Stimulated activated CD8-positive, alpha-beta memory T cell treated with anti-CD3 and anti-CD28 coated beads, Interleukin-4, amount 100 ng/mL, for 4 hours (primary cell): Measurements from ENCODE around the gene NACAD.

Source experiments
- DNase-seq, 2 donors: peaks; one replicate each; pipeline ENCODE4 v3.0.0-alpha.2; 2020; ENCODE audit warnings: low read depth in 2 of 2, low spot score in 1 of 2

The NACAD gene, protein sequence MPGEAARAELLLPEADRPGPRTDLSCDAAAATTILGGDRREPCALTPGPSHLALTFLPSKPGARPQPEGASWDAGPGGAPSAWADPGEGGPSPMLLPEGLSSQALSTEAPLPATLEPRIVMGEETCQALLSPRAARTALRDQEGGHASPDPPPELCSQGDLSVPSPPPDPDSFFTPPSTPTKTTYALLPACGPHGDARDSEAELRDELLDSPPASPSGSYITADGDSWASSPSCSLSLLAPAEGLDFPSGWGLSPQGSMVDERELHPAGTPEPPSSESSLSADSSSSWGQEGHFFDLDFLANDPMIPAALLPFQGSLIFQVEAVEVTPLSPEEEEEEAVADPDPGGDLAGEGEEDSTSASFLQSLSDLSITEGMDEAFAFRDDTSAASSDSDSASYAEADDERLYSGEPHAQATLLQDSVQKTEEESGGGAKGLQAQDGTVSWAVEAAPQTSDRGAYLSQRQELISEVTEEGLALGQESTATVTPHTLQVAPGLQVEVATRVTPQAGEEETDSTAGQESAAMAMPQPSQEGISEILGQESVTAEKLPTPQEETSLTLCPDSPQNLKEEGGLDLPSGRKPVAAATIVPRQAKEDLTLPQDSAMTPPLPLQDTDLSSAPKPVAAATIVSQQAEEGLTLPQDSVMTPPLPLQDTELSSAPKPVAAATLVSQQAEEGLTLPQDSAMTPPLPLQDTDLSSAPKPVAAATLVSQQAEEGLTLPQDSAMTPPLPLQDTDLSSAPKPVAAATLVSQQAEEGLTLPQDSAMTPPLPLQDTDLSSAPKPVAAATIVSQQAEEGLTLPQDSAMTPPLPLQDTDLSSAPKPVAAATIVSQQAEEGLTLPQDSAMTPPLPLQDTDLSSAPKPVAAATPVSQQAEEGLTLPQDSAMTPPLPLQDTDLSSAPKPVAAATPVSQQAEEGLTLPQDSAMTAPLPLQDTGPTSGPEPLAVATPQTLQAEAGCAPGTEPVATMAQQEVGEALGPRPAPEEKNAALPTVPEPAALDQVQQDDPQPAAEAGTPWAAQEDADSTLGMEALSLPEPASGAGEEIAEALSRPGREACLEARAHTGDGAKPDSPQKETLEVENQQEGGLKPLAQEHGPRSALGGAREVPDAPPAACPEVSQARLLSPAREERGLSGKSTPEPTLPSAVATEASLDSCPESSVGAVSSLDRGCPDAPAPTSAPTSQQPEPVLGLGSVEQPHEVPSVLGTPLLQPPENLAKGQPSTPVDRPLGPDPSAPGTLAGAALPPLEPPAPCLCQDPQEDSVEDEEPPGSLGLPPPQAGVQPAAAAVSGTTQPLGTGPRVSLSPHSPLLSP (N-terminal part only)

DNA sequence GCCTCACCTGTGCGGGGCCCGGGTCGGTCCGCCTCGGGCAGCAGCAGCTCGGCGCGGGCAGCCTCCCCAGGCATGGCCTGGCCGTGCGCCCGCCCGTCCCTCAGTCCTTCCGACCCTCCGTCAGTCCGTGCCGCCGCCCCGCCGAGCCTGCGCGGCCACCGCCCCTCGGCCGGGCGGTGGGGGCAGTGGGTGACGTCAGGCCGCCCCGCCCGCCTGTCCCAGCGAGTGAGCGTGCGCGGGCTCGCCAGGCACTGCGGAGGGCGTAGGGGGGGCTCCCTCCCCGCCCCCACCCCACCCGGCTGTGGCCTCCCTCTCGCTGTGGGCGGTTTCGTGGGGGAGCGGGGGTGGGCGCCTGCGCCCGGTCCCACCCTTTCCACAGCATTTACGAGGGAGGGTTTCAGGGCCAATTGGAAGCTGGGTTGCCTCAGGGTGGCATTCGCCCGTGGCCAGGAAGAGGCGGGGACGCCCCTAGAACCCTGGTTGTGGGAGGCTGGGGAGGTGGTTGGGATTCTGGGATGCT is at the start of gene NACAD:
Gene NACAD, minus strand, starts transcription at position 149 of the 520 bp plus-strand sequence. Its CDS starts 75 bp downstream, at position 74.
- peak in 1 of 2 donors; percentile 20 for DNase-seq

DNA sequence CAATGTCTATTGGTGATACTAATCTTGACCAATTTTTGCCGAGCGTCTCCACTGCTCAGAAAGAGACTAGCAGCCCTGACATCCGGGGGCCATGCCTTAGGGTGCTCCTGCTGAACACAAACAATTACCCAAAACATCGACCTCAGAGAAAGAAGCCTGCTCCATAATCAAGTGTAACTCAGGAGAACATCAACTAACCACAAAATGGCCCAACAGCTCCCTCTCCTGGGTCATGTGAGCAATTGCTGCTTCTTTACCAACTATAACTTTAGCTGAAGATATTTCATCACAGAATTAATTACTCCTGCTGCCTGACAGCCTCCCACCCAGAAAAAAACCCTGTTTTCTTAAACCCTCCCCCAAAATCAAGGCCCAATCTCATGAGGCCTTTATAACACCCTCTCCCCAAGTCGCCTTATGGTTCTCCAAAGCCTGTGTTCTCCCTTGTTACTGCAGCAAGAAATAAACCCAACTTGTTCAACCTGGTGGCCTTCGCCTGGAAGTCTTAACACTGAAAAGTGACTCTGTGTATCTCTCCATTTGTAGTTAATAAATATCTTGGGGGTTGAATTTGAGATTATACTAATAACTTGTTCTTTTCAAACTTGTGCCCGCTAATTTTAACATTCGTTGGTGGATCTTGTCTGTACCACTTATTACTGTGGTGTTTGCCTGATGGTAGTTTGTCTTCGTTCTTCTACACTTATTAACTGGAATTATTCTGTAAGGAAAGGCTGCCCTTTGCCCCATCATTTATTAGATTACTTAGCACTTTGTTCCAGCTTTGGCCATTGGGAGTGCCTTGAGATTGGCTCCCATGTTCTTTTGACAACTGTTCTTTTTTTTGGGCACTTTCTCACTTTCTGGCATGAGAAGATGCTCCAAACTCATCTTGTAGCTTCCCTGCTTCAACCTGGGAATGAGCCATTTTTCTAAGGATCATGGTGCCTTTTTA is 47.6 kb upstream of the NACAD start:
- peak; percentile 37 to 39 for DNase-seq

DNA sequence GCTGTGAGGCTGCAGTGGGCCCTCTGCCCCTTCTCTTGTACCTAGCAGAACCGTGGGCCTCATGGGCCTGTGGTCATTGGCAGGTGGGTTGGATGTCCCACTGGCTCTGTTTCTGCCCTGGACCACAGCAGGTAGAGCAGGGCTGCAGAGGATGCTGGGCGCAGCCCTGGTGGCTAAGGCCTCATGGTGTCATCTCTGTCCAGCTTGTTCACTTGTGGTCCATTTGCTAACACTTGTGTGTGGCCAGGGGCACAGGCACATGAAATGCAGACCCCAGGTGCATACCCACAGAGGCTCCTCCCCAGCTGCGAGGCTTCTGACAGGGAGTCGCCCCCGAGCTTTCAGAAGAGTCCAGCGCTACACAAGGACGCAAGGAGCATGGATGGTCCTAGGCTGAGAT is 45.1 kb upstream of the NACAD start:
- no peak for DNase-seq

DNA sequence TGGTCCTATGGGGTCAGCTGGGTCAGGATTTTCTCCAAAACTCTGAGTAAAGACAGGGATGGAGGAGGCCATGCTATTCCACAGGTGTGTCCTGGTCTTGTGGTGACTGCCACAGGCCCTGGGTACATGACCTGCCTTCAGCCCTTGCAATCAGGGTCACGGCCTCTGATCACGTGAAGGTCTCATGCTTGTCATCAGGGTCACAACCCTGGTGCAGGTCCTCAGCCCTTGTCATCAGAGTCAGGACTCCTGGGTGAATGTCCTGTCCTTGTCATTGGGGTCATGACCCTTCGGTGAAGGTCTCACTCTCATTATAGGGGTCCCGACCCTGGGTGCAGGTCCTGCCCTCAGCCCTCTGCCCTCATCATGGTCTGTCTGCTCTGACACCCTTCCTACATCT is 44.6 kb upstream of the NACAD start:
- no peak for DNase-seq

DNA sequence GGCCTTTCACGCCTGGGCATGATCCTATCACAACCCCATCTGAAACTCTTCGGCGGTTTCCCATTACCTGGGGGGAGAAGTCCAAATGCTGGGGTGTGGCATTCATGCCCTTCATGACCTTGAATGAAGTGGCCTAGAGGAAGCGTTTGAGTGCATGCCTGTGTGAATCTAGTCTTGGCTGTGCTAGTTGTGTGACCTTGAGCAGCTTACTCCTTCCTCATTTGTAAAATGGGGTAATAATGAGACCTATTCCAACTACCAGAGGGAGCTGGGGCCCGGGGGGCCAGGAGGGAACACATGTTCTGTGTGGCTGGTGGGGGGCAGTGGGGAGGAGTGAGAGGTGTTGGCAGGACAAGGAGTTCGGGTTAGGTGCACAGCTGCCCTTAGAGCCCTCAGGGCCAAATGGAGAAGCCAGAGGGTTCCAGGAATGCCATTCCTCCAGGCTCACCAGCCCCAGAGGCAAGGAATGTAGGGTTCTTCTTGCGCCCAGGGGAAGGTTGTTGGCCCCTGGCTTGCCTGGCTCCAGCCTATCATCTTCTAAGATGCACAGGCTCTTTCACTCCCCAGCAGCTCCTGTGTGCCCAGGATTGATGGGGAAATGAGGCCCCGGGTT is 44.0 kb upstream of the NACAD start:
- DNase-seq: no peak

DNA sequence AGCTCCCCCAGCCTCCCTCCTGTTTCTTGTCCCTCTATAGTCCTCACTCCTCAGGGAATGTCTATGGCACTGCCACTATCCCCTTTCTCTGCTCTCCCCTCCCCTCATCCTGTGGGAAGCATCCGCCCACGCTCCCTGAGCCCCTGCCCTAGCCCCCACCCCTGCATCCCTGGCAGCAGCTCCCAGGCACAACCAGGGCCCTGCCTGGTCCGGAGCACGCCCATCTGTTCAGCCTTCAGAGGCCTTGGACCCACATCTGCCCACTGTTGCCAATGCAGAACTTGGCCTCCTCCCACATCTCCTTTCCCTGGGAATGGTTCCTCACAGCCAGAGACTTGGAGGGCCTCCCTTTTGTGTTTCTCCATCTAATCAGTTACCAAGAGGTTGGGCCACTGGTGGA is 43.1 kb upstream of the NACAD start:
- DNase-seq: no peak

DNA sequence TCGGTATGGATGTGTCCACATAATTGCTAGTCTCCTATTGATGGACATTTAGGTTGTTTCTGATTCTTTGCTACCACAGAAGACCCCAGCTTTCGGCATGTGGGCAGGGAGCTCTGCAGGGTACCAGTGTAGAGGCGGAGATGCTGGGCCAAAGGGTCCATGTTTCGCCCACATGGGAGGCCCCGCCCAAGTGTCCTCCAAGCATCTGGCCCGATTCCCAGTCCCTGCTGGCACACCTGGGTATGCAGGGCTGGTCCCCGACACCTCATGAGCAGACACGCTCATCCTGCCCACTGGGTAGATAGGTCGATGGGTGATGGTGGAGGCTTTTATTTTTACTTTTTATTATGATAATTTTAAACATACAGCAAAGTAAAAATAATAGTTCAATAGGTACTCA is 42.1 kb upstream of the NACAD start:
- DNase-seq: no peak

DNA sequence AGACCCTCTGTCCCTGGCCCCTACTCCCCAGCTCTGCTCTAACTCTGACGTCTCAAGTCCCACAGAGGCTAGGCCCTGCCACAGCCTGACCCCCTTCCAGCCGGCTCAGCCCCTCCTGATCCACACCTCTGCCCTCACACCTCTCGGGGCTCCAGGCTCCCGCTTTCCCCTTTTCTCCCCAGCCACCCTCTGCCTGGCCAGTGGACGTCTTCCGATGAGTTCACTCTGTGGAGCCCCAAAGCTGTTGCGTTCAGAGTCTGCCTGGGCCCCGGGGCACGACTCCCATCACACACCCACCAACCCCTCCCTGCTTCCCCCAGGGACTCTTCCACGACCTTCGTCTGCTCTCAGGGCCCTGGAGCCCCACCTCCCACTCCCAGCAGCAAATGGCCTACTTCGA is 41.1 kb upstream of the NACAD start:
- DNase-seq: no peak

DNA sequence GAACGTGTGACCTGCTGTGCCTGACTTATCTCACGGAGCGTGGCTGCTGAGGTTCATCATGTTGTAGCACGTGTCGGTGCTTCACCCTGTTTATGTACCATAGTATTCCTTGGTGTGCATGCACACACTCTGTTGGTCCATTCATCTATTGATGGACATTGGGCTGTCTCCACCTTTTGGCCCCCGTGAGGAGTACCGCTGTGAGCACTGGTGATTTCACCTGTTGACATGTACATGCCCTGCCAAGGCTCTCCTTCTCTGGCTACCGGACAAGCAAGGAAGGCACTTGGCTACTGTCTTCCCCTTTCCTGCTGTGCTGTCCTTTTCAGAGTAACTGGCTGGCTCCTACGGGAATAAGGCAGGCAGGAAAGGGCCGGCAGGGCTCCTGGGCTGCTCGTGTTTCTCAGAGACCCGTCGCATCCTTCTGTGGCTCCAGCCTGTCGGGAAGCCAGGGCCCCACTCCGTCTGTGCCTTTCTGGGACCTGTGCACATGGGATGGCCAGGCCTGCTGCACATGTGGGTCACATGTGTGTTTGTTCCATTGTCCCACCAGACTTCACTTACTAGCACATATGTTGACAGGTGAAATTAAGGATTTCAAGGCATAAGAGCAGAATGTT is 40.5 kb upstream of the NACAD start:
- DNase-seq: no peak

DNA sequence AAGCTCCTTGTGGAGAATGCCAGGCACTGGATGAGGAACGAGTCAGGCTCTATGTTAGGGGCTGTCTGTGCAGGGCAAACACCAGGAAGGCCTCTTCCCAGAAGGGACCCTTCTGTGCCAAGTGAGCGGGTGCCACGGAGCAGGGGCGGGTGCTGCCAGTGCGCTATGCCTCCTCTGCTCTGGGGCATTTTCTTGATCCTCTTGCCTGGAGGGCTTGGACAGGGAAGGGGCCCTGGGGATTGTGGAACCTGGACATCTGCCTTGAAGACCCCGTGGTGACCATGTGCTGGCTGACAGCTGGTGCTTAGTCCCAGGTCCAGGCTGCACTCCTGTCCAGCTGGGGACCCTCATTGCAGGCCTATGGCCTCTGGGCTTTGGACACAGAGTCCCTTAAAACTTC is 38.2 kb upstream of the NACAD start:
- DNase-seq: no peak

DNA sequence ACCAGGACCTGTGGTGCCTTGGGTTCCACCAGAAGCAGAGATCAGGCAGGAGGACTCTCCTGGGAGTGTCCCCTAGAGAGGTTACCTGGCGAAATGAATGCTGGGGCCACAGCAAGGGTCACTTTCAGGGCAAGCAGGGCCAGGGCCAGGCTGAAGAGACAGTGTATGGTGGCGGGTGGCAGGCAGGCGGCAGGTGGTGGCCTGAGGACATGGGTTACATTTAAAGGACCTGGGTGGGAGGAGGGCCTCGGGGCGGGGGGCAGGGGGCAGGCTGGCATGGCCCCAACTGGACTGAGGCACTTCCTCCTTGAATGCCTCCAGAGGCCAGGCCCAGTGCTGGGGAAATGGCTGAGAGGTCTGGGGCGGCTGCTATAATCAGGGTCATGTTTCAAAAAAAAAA is 37.4 kb upstream of the NACAD start:
- DNase-seq: no peak

DNA sequence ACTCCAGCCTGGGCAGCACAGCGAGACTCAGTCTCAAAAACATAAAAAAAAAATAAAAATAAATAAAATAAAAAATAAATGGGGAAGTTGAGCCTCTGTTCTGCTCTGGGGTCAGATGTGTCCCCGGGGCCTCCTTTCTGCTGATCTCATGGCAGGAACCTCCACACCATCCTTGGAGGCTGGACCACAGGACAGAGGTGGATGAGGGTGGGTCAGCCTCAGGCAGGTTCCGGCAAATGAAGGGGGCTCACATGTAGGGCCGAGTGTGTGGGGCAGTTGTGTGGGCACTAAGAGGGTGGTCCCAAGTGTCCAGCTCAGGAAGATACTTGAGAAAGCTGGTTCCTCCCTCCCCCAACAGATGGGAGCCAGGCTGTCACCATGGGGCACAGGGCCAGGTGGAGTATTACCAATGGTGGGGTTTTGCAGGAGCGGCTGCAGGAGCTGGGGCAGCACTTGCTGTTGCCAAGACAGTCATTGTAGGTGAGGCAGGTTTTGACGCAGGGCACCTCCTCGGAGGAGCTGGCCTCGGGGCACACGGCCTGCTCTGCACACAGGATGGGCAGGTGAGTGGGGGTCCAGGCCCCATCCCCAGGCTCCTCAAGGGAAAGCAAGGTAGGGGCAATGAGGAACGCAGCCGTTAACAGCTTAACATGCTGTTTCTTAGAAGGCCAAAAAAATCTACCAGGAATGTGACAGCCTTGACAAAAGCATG is 36.6 kb upstream of the NACAD start:
- no peak for DNase-seq

DNA sequence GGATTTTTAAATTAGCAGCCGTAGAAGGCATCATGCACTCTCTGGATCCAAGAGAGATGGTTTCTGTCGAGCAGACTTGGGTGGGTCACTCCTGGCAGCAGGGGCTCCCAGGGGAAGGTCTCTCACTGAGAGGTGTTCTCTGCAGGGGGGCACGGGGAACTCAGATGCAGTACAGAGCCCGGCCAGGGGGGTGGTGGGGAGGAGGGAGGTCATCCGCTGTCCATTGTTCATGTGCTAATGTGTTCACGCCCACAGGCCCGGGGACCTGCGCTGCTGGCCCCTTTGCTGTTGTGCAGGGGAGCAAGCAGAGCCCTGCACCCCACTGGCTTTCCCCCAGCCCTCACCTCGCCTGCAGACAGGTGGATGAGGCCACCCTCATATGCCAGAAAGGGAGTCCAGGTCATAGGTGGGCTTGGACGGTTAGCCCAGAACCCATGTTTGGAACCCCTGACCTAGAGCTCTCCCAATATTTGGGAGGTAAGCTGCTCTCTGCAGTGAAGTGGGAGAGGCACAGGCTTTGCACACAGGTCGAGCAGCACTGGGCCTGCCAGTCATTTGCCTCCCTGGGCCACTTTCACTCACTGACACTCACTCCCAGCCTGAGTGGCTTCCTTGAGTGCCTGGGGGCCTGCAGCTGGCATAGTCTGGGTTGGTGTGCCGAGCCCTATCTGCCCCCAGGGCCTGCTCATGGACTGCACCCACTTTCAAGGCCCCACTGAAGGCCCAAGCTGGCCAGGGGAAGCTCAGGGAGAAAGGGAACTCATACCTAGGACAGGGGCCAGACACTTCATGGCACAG is 35.3 kb upstream of the NACAD start:
- no peak for DNase-seq

DNA sequence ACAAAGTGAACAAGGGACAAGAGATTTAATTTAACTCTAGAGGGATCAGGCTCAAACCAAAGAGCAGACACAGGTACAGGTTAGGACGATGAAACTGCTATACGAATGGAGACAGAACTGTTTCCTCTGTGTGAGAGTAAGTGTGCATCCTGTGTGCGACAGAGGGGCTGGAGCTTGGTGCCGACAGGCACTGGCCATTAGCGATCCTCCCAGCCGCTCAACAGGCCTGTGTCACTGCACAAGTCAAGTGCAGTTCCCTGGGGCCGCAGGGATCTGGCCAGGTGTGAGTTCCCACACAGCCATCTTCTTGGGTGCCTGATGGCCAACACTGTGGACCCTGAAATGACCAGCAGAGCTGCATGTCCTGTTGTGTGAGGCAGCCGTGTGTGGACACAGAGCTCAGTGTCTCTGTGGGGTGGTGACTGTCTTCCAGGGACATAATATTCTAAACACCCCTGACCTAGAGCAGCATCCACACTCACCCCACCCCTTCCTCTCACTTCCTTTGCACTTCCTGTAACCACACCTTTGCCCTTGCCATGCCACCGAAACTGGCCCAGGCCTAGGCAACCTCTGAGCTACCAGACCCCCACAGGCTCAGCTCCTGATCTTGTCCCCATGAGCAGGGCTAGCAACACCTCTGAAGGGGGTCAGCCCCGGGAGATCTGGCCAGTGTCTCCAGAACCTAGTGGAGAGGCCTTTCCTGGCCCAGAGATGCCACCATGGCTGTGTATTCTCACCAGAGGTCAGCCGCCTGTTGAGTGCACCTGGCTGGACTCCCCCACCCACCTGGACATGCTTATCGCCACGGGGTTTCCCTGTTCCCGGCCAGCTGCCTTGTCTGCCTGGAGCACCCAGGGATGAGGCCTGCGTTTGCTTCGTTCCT is 34.4 kb upstream of the NACAD start:
- no peak for DNase-seq

DNA sequence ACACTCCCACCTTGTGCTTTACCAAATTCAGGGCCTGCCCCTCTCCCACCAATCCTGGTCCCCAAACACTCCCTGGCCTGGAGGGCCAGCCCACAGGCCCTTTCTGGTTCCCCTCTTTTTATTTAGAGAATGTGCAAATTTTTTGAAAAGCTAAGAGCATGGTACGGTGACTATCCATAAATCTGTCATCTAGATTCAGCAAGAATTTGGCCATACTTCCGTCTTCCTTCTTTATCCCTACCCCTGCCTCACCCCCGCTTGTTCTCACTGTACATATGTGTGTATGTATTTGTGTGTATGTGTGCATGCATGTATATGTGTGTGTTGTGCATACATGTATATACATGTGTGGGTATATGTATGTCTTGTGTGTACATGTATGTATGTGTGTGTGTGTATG is 30.8 kb upstream of the NACAD start:
- no peak for DNase-seq

DNA sequence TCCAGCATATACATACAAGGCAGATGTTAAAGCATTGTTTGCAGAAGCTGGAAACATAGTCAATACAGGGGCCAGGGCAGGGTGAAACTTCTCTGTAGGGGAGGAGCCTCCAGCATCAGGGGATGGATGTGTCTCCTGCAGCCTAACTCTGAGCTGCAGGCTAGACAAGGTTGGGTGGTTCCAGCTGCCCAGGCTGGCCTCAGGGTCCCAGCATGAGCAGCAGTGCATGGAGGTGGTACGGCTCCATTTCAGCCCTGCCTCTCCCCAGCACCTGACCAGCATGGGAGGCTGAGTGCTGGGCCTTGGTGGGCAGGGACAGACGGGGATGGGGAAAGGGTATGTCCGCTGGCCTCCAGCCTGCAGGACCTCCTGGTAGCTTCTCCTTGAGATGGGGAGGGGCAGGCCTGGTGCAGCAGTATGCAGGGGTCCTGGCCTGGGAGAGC is 30.1 kb upstream of the NACAD start:
- DNase-seq: no peak

DNA sequence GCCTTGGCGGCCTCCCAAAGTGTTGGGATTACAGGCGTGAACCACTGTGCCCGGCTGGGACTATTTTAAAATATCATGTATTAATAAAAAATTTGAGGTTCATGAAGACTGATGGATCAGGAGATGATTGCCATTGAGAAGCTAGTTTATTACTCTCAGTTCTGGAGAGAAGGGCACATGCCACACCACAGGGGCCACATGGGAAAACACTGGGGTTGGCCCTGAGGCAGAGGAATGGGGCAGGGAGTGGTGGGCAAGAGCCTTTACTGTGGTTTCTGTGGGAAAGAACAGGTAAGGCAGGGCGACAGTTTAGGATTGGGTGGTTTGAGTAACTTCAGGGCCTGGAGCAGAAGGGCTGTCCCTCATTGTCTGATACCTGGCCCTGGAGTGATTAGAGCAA is 29.5 kb upstream of the NACAD start:
- no peak for DNase-seq
